IPS DF 6.9 (cell line): Measurements from ENCODE around the gene RTN4.

Source experiments
- DNase-seq: peaks from one replicate; pipeline ENCODE4 v3.0.0-alpha.2; 2013; ENCODE audit warnings: low read depth, low spot score
- H3K27ac ChIP-seq: one replicate; pipeline ENCODE4 v1.5.1; 2013; ENCODE audit warnings: low read length, control low read depth
- H3K27me3 ChIP-seq: 2 replicates; pipeline ENCODE4 v1.6.1; 2013; ENCODE audit warnings: mild to moderate bottlenecking, low read length; ENCODE audit not compliant: control insufficient read depth, insufficient read depth
- H3K36me3 ChIP-seq: 2 replicates; pipeline ENCODE4 v1.6.1; 2013; ENCODE audit warnings: low read length; ENCODE audit not compliant: control insufficient read depth, insufficient read depth
- H3K4me1 ChIP-seq: 2 replicates; pipeline ENCODE4 v1.6.1; 2013; ENCODE audit warnings: low read length; ENCODE audit not compliant: control insufficient read depth, insufficient read depth
- H3K4me3 ChIP-seq: 2 replicates; pipeline ENCODE4 v1.5.1; 2013; ENCODE audit warnings: mild to moderate bottlenecking, low read length
- H3K9me3 ChIP-seq: 2 replicates; pipeline ENCODE4 v1.6.1; 2013; ENCODE audit warnings: low read length, inconsistent platforms; ENCODE audit not compliant: control insufficient read depth, insufficient read depth
- WGBS: extraction: QIAGEN DNeasy Blood & Tissue Kit; methylation state at CpG from one replicate; pipeline ENCODE4 v1.1.7; 2013; ENCODE audit warnings: mixed read lengths, missing lambda C conversion rate; ENCODE audit not compliant: insufficient read length, insufficient coverage; 5-methylcytosine and 5-hydroxymethylcytosine counted together

RTN4 gene

DNA sequence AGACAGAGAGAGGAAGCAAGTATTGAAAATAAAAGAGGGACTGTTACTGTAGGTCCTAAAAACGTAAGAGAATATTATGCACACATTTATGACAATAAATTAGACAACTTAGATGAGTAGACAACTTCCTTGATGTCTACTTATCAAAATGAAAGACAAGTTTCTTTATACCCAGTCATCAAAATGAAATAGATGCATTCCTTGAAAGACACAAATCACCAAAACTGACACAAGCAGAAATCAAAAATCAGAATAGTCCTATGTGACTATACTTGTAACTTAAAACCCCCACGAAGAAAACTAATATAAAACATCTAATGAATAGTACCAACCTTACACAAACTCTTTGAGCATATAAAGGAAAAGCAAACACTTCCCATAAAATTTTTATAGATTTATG is 14.5 kb downstream of the RTN4 start:
- Histone ChIP-seq H3K4me1 (peaks cover 2% of the 10 kb centered on the region; the same call in 1 of the 2 replicates), H3K36me3 (no peaks in the 10 kb centered on the region), H3K27ac (no peak overlapping the region), H3K9me3 (no peaks in the 10 kb centered on the region), H3K27me3 (no peaks in the 10 kb centered on the region), H3K4me3 (no peak overlapping the region)
- no peak for DNase-seq
- no CpG with 5 or more reads among the region's 2 CpGs for WGBS

DNA sequence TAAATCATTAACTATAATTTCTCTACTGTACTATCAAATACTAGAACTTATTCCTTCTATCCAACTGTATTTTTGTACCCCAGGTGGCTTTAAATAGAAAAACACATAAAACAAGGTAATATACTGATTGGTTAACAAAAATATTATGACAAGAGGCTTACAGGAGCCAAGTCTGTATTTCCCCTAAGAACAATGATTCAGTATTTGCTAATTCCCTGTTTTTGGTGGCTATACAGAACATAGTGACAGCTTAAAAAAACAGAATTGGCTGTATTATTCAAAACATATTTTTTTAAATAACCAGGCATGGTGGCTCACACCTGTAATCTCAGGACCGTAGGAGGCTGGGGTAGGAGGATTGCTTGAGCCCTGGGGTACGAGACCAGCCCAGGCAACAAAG is 16.3 kb downstream of the RTN4 start:
- DNase-seq: no peak
- no peak overlapping the region for H3K4me3 ChIP-seq
- no CpG with 5 or more reads among the region's 2 CpGs for WGBS
- H3K4me1 ChIP-seq: peaks cover 2% of the 10 kb centered on the region; the same call in 1 of the 2 replicates
- no peaks in the 10 kb centered on the region for H3K9me3 ChIP-seq
- no peaks in the 10 kb centered on the region for H3K36me3 ChIP-seq
- no peaks in the 10 kb centered on the region for H3K27me3 ChIP-seq
- no peak overlapping the region for H3K27ac ChIP-seq

DNA sequence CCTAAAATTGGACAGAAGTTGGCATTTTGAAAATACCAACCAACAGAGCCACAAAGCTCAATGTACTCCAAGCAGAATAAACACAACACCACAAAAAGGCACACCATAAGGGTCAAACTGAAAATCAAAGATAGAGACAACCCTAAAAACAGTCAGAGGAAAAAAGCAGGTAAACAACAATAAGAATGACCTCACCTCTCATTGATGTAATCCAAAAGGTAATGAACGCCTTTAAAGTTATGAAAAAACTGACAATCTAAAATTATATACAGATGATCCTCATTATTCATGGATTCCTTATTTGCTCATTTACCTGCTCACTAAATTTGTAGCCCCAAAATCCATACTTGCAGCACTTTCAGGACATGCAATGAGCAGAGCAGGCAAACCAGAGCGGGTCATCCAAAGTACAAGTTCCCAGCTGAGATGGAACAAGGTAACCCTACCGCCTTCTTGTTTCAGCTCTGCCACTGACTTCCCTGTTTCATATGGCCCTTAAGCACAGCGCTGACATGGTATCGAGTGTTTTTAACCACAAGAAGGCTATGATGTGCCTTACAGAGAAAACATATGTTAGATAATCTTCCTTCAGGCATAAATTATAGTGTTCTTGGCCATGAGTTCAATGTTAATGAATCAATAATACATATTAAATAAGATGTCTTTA is 17.0 kb downstream of the RTN4 start:
- Histone ChIP-seq H3K4me1 (peaks cover 2% of the 10 kb centered on the region; the same call in 1 of the 2 replicates), H3K36me3 (no peaks in the 10 kb centered on the region), H3K9me3 (no peaks in the 10 kb centered on the region), H3K4me3 (no peak overlapping the region), H3K27ac (no peak overlapping the region), H3K27me3 (no peaks in the 10 kb centered on the region)
- no CpG with 5 or more reads among the region's 5 CpGs for WGBS
- no peak for DNase-seq

DNA sequence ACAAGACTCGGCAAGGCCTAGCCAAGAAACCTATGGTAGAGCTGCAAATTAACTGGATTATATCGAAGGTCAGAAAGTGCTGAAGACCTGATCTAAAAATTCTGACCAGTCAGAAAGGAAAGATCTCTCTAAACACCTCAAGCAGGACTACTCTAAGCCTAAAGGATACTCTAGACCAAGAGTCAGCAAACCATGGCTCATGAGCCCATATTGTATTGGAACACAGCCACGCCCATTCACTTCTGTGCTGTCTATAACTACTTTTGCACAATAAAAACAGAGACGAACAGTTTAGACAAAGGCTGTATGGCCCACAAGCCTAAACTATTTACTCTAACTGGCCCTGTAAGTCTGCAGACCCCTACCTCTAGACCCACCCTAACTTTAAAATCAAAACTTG is 18.7 kb downstream of the RTN4 start:
- no peak for DNase-seq
- Histone ChIP-seq H3K27me3 (no peaks in the 10 kb centered on the region), H3K9me3 (no peaks in the 10 kb centered on the region), H3K36me3 (no peaks in the 10 kb centered on the region), H3K4me3 (no peak overlapping the region), H3K4me1 (peaks cover 2% of the 10 kb centered on the region; the same call in 1 of the 2 replicates), H3K27ac (no peak overlapping the region)
- WGBS: no CpG with 5 or more reads among the region's 4 CpGs

DNA sequence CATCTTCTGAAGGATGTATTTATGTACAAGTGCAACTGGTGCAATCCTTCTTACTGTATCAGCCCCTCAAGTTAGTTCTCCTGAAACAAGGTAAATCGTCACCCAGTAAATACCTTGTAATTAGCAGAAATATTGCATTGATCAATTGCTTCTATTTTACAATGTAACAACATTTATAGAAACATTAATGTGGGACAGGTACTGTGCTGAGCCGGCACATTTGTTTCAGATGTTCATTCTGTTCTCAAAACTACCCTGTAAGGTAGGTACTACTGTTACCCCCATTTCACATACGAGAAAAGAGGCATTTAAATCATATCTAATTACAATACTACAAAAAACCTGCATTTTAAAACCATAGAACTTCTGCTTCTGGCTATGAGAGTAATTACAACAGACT is 19.5 kb downstream of the RTN4 start:
- Histone ChIP-seq H3K4me3 (no peak overlapping the region), H3K4me1 (peaks cover 2% of the 10 kb centered on the region; the same call in 1 of the 2 replicates), H3K27me3 (no peaks in the 10 kb centered on the region), H3K36me3 (no peaks in the 10 kb centered on the region), H3K27ac (no peak overlapping the region), H3K9me3 (no peaks in the 10 kb centered on the region)
- WGBS: no CpG with 5 or more reads among the region's 3 CpGs
- no peak for DNase-seq

DNA sequence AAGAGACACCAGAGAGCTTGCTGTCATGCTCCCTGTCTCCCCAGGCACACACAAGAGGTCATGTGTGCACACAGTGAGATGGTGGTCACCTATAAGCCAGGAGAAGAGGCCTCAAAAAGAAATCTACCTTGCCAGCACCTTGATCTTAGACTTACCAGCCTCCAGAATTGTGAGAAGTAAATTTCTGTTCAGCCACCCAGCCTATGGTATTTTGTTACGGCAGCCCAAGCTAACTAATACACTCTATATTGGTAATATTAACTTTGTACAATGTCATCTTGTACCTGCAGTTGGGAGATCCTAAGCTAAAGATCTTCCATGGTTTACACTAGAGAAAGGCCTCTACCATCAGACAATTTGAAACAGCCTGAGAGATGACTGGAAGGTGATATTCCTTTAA is 21.2 kb downstream of the RTN4 start:
- Histone ChIP-seq H3K27me3 (no peaks in the 10 kb centered on the region), H3K36me3 (no peaks in the 10 kb centered on the region), H3K27ac (no peak overlapping the region), H3K4me1 (peaks cover 2% of the 10 kb centered on the region; the same call in 1 of the 2 replicates), H3K9me3 (no peaks in the 10 kb centered on the region), H3K4me3 (no peak overlapping the region)
- DNase-seq: no peak
- no CpG with 5 or more reads among the region's 1 CpG for WGBS

DNA sequence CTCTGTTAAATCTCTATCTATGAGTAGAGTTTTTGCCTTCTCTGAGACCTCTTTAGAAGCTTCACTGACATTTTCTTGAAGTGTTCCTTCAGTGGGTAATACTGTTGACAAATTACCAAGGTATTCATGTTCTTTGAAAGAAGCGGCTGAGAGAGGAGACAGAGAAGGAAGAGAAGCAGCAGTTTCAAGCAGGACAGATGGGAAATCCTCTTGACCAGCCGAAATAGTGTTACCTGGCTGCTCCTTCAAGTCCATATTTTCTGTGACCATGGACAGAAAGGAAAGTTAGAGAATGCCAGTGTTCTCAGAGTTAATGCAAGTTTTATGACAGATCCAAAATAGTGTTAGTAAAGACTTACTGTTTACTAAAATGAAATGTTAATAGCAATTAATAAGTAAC is 23.0 kb downstream of the RTN4 start:
- Histone ChIP-seq H3K4me3 (no peak overlapping the region), H3K9me3 (no peaks in the 10 kb centered on the region), H3K36me3 (no peaks in the 10 kb centered on the region), H3K27ac (no peak overlapping the region), H3K27me3 (no peaks in the 10 kb centered on the region), H3K4me1 (peaks cover 2% of the 10 kb centered on the region; the same call in 1 of the 2 replicates)
- no peak for DNase-seq
- WGBS: no CpG with 5 or more reads among the region's 2 CpGs

DNA sequence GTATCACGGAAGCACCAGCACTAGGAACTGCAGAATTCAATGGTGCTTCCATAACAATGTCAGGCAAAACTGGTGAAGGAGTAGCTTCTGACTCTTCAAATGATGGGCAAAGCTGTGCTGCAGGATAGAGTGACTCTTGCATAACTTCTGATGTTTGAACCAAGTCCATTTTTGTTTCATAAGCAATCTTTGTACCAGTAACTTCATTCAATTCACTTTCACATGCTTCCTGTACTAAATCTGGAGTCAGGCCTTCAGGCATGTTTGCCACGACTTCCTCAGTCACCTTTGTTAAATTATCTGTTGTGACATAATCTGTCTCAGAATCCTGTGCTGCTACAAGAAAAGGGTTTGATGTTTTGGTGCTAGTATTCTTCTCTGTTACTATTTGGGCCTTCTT is 24.0 kb downstream of the RTN4 start:
- DNase-seq: no peak
- Histone ChIP-seq H3K9me3 (no peaks in the 10 kb centered on the region), H3K27me3 (no peaks in the 10 kb centered on the region), H3K36me3 (no peaks in the 10 kb centered on the region), H3K4me1 (peaks cover 1% of the 10 kb centered on the region; the same call in 1 of the 2 replicates), H3K4me3 (no peak overlapping the region), H3K27ac (no peak overlapping the region)
- WGBS: no CpG with 5 or more reads among the region's 2 CpGs

DNA sequence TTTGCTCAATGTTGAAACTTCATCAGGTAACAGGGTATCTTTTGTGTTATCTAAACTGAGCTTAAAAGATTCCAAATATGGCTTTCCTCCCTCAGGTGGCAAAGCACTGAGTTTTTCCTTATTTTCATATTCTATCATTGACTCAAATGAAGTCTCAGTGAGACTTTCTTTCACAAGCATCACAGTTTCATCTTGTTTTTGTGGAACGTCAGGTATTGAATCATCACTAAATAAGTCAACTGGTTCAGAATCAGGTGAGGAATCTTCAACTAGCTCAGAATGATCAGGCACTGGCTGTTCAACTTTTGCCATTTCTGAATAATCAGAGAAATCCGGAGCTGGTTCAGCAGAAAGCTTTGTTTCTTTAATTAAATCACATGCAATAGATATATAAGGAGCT is 24.6 kb downstream of the RTN4 start:
- Histone ChIP-seq H3K4me3 (no peak overlapping the region), H3K4me1 (peaks cover 1% of the 10 kb centered on the region; the same call in 1 of the 2 replicates), H3K27me3 (no peaks in the 10 kb centered on the region), H3K9me3 (no peaks in the 10 kb centered on the region), H3K27ac (no peak overlapping the region), H3K36me3 (no peaks in the 10 kb centered on the region)
- DNase-seq: no peak
- WGBS: no CpG with 5 or more reads among the region's 2 CpGs

DNA sequence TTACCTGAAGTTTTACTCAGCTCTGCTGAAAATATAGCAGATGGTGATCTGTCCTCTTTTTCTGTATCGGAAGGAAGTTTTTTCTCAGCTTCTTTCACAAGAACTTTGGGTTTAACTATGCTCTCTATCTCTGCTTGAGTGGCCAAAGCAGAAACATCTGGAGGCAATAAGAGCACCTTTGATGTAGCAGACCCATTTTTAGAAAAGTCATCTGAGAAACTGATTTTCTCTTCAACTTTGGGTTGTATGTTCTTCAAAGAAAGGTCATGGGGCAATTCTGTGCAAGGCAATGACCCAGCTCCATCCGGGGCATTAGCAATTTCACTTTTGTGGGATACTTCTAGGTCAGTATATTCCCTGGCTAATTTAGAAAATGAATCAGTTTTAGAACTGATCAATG is 25.2 kb downstream of the RTN4 start:
- Histone ChIP-seq H3K9me3 (no peaks in the 10 kb centered on the region), H3K36me3 (no peaks in the 10 kb centered on the region), H3K27ac (no peak overlapping the region), H3K4me1 (peaks cover 2% of the 10 kb centered on the region; the same call in 1 of the 2 replicates), H3K27me3 (no peaks in the 10 kb centered on the region), H3K4me3 (no peak overlapping the region)
- no peak for DNase-seq
- no CpG with 5 or more reads among the region's 2 CpGs for WGBS

DNA sequence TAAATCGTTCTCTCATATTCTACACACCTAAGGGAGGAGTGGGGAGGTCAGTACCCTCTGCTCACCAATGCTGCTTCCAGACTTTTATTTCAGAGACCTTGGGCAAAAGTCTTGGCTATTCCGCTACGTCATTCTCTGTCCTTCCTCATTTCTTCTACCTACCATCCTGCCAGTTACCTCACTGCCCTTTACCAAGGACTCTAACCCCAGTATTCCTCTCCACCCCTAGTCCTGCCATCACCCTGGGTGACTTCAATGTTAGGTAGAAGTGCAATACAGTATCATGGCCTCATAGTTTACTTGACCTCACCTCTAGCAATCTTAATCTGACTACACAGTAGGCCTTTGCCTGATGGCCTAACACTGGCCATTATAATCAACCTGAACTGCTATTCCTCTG is 27.8 kb downstream of the RTN4 start:
- no peak overlapping the region for H3K27ac ChIP-seq
- H3K27me3 ChIP-seq: no peaks in the 10 kb centered on the region
- peaks cover 6% of the 10 kb centered on the region; the same call in 1 of the 2 replicates for H3K4me1 ChIP-seq
- no peaks in the 10 kb centered on the region for H3K9me3 ChIP-seq
- no peak for DNase-seq
- H3K4me3 ChIP-seq: no peak overlapping the region
- whole genome bisulfite sequencing: no CpG with 5 or more reads among the region's 3 CpGs
- H3K36me3 ChIP-seq: no peaks in the 10 kb centered on the region
